ENCODE data around the gene DBN1.

GRCh38 chr5:177519463-177520235 is 46.2 kb upstream of the DBN1 start:
- no peak for TF ChIP-seq REST (IDR thresholded peaks at IDR 0.05; ENCODE audit: insufficient read depth in 1 of 2, low read depth in 2 of 2, low read length in 2 of 2)
- TF ChIP-seq POLR2AphosphoS5 (IDR thresholded peaks at IDR 0.05; ENCODE audit: low read depth, low read length): no peak
- no peak for TF ChIP-seq TAF1 (IDR thresholded peaks at IDR 0.05; ENCODE audit: borderline replicate concordance, insufficient read depth, low read length)
